ENCODE measurements around the gene BCO1. TPM values are rescaled to one million over a fixed set of nuclear protein-coding genes. Genes with fewer than 3 reads are reported as not detected.

The BCO1 gene
- total and polyA plus RNA-seq, 2 of the 4 experiments (the other 2 are of a cell fraction) = not detected

DNA sequence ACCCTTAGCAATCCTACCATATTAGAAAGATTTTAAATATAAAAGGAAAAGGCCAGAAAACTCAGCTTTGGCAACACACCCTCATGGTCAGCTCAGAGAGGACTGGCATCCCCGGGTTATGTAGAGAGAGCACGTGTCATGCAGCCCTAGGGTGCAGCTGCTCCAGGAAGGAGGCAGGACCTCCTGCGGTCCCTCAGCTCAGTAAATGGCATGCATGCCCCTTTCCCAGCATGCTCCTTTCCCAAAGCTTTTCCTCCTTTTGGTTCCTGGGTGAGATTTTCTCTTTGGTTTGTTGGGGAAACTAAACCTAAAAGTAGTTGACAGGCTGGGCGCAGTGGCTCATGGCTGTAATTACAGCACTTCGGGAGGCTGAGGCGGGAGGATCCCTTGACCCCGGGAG lies 80.2 kb downstream of the BCO1 start:
- peaks cover 13% of the 10 kb centered on the region for H3K9me1 ChIP-seq (ENCODE audit: insufficient read depth, low read length)
- peak overlapping the region; percentile 74 for H3K23ac ChIP-seq (ENCODE audit: low read depth, low read length)
- H3K79me1 ChIP-seq (ENCODE audit: low read depth in 1 of 2, low read length in 2 of 2) = peaks cover 17 to 59% of the 10 kb centered on the region in 2 experiments
- peak overlapping the region; percentile 66 for H2BK120ac ChIP-seq (ENCODE audit: low read depth, low read length)
- H3K27ac ChIP-seq (ENCODE audit: insufficient read depth, low read length) = no peak overlapping the region
- ChIA-PET CTCF (interaction anchor here (0.5 to 1.8 kb wide), 2 partner anchors 15 to 113 kb away, joined by 4 to 7 read pairs; no protein-coding TSS in a partner anchor), POLR2A (ENCODE audit: unreplicated experiment) (no interaction called here)
- 0 out of 2 replicates have a peak overlapping the region, but pooled peaks have one; percentile 3 for H3K56ac ChIP-seq (ENCODE audit: extremely low read depth, insufficient read depth, low read length)
- peak overlapping the region; percentile 26 for H2AK9ac ChIP-seq (replicated peaks; ENCODE audit: low read depth, low read length, poor library complexity)
- H3K36me3 ChIP-seq (ENCODE audit: control insufficient read depth, insufficient read depth, low read length) = no peaks in the 10 kb centered on the region
- 0 out of 2 replicates have a peak overlapping the region, but pooled peaks have one; percentile 8 for H4K91ac ChIP-seq (ENCODE audit: insufficient read depth, low read depth, low read length)
- no TSS peak for BruUV-seq (replicated peaks)
- H3K14ac ChIP-seq (replicated peaks; ENCODE audit: low read depth, low read length) = peak overlapping the region; percentile 50; the same call in 1 of the 2 replicates
- in situ Hi-C loops (cut with MboI; ENCODE audit: low sequenced_read_pairs) (no loop called here), dilution Hi-C loops (cut with HindIII; ENCODE audit: low sequenced_read_pairs, unreplicated experiment) (no loop called here), intact Hi-C loops (cut with micrococcal nuclease) (loop anchor here (10.0 kb wide), 3 partner anchors 84 to 224 kb away; partner anchors contain the start of genes BCO1 and GCSH)
- peak overlapping the region; percentile 18 for H2AFZ ChIP-seq (replicated peaks; ENCODE audit: low read length, poor library complexity)
- 0 out of 2 replicates have a peak overlapping the region, but pooled peaks have one; percentile 42 for H2BK20ac ChIP-seq (ENCODE audit: low read depth, low read length)
- H3K9me3 ChIP-seq (ENCODE audit: control insufficient read depth, insufficient read depth, low read length) = no peaks in the 10 kb centered on the region
- no peak overlapping the region for H4K5ac ChIP-seq (ENCODE audit: low read depth, low read length)
- peak overlapping the region; percentile 21; the same call in 1 of the 2 replicates for H3K9ac ChIP-seq (ENCODE audit: low read depth, low read length)
- H3K27me3 ChIP-seq (ENCODE audit: control insufficient read depth, insufficient read depth, low read length) = no peaks in the 10 kb centered on the region
- no peak overlapping the region for H2BK15ac ChIP-seq (ENCODE audit: low read depth, low read length)
- DNase-seq = no peak
- H2AK5ac ChIP-seq (ENCODE audit: low read depth, low read length) = peak overlapping the region; percentile 69; the same call in 1 of the 2 replicates
- H3K18ac ChIP-seq (ENCODE audit: low read depth, low read length) = no peak overlapping the region; the same call in 1 of the 2 replicates
- TF ChIP-seq CEBPB (IDR thresholded peaks at IDR 0.05; ENCODE audit: low read depth, low read length) (no peak), RFX5 (IDR thresholded peaks at IDR 0.05; ENCODE audit: low read depth, low read length) (no peak), POLR2A (IDR thresholded peaks at IDR 0.05; ENCODE audit: low read depth, low read length) (no peak), RAD21 (IDR thresholded peaks at IDR 0.05; ENCODE audit: low read length) (no peak), MXI1 (IDR thresholded peaks at IDR 0.05; ENCODE audit: borderline replicate concordance, low read depth, low read length) (no peak), MAFK (IDR thresholded peaks at IDR 0.05; ENCODE audit: low read depth, low read length) (no peak), SMC3 (IDR thresholded peaks at IDR 0.05; ENCODE audit: low read depth, low read length) (no peak), RCOR1 (IDR thresholded peaks at IDR 0.05; ENCODE audit: insufficient replicate concordance, low read length) (no peak), FOS (IDR thresholded peaks at IDR 0.05; ENCODE audit: low read depth, low read length) (no peak), NFE2L2 (IDR thresholded peaks at IDR 0.05; ENCODE audit: low read depth, low read length) (no peak), BHLHE40 (IDR thresholded peaks at IDR 0.05; ENCODE audit: low read depth, low read length) (no peak)
- TF ChIP-seq, protein P1, sequence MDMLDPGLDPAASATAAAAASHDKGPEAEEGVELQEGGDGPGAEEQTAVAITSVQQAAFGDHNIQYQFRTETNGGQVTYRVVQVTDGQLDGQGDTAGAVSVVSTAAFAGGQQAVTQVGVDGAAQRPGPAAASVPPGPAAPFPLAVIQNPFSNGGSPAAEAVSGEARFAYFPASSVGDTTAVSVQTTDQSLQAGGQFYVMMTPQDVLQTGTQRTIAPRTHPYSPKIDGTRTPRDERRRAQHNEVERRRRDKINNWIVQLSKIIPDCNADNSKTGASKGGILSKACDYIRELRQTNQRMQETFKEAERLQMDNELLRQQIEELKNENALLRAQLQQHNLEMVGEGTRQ (IDR thresholded peaks at IDR 0.05; ENCODE audit: low read depth, low read length) = no peak
- TF ChIP-seq, protein P2, sequence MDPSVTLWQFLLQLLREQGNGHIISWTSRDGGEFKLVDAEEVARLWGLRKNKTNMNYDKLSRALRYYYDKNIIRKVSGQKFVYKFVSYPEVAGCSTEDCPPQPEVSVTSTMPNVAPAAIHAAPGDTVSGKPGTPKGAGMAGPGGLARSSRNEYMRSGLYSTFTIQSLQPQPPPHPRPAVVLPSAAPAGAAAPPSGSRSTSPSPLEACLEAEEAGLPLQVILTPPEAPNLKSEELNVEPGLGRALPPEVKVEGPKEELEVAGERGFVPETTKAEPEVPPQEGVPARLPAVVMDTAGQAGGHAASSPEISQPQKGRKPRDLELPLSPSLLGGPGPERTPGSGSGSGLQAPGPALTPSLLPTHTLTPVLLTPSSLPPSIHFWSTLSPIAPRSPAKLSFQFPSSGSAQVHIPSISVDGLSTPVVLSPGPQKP (IDR thresholded peaks at IDR 0.05; ENCODE audit: borderline replicate concordance, low read depth, low read length) = no peak
- H3K4me2 ChIP-seq (ENCODE audit: low read depth, low read length) = no peak overlapping the region
- H3K4ac ChIP-seq (ENCODE audit: low read depth, low read length) = peak overlapping the region; percentile 39; the same call in 1 of the 2 replicates
- peaks cover 9% of the 10 kb centered on the region for H3K4me1 ChIP-seq (ENCODE audit: control insufficient read depth, insufficient read depth, low read length)
- no peak for ATAC-seq (ENCODE audit: low read depth)
- H3K4me3 ChIP-seq (ENCODE audit: insufficient read depth, low read depth, low read length) = no peak overlapping the region
- H2BK5ac ChIP-seq (ENCODE audit: low read depth, low read length, poor library complexity, severe bottlenecking) = peak overlapping the region; percentile 33
- peaks cover 19% of the 10 kb centered on the region; the same call in 1 of the 2 replicates for H4K20me1 ChIP-seq (ENCODE audit: insufficient read depth, low read length)
- no peak overlapping the region for H4K8ac ChIP-seq (ENCODE audit: low read depth in 2 of 2, low read length in 2 of 2)
- 92% methylated on average over 2 of the region's 7 CpGs; no CpG with 5 or more reads in 1 of the 2 experiments for WGBS, 2 experiments (ENCODE audit: extremely low coverage in 2 of 2, insufficient read length in 1 of 2)

Measured in IMR-90 (cell line).